SU-DHL-6 (cell line): ENCODE measurements around the gene PDHX.

ENCODE experiments used
- EZH2phosphoT487 ChIP-seq: fragments of 200-600 bp; sonication (generic), shearing (Covaris generic); conservative IDR thresholded peaks from 2 replicates; pipeline ENCODE4 v1.6.1; 2018; ENCODE audit warnings: mild to moderate bottlenecking, antibody characterized with exemption, low read length, moderate library complexity, mixed read lengths
- TF ChIP-seq, protein P1 (sequence below): fragments of 200-600 bp; sonication (generic); IDR thresholded peaks from one replicate; pipeline ENCODE4 v1.5.1; 2017; ENCODE audit warnings: antibody characterized with exemption, mild to moderate bottlenecking, low read length, moderate library complexity; ENCODE audit not compliant: insufficient read depth, poor library complexity, severe bottlenecking

- TF ChIP-seq, protein P1, sequence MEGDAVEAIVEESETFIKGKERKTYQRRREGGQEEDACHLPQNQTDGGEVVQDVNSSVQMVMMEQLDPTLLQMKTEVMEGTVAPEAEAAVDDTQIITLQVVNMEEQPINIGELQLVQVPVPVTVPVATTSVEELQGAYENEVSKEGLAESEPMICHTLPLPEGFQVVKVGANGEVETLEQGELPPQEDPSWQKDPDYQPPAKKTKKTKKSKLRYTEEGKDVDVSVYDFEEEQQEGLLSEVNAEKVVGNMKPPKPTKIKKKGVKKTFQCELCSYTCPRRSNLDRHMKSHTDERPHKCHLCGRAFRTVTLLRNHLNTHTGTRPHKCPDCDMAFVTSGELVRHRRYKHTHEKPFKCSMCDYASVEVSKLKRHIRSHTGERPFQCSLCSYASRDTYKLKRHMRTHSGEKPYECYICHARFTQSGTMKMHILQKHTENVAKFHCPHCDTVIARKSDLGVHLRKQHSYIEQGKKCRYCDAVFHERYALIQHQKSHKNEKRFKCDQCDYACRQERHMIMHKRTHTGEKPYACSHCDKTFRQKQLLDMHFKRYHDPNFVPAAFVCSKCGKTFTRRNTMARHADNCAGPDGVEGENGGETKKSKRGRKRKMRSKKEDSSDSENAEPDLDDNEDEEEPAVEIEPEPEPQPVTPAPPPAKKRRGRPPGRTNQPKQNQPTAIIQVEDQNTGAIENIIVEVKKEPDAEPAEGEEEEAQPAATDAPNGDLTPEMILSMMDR, result no peak
- no peak for TF ChIP-seq EZH2phosphoT487
These were observed 72.2 kb downstream of the PDHX start for GRCh38 chr11:34988294-34989255.
